Heart right ventricle (tissue), 16 donors: Measurements from ENCODE around the gene DCST2. TPM values are rescaled to one million over a fixed set of nuclear protein-coding genes. Genes with fewer than 3 reads are reported as not detected.

Source experiments
- ATAC-seq, 8 donors: fragments of 200-7000 bp; cut with Tn5 transposase; one replicate each; pipeline ENCODE4 v1.9.1; 2020; ENCODE audit warnings: mild to moderate bottlenecking in 8 of 8, moderate library complexity in 8 of 8, moderate number of reproducible peaks in 1 of 8
- DNase-seq, 2 donors: peaks; one replicate each; pipeline ENCODE4 v3.0.0-alpha.2; 2020
- H3K27ac ChIP-seq, 10 donors: fragments of 200-600 bp; sonication (generic) in 2 of 10; one replicate each; pipeline versions ENCODE4 v1.5.0 to v1.8.0; 2020 to 2022; ENCODE audit warnings: mild to moderate bottlenecking in 3 of 10
- H3K27me3 ChIP-seq, 7 donors: fragments of 200-600 bp; one replicate each; pipeline ENCODE4 v1.8.0; 2021 to 2022; ENCODE audit warnings: mild to moderate bottlenecking in 2 of 7
- H3K36me3 ChIP-seq, 9 donors: fragments of 200-600 bp; sonication (generic) in 1 of 9; one replicate each; pipeline versions ENCODE4 v1.5.0 to v1.8.0; 2020 to 2022; ENCODE audit warnings: mild to moderate bottlenecking in 2 of 9
- H3K4me1 ChIP-seq, 9 donors: fragments of 200-600 bp; sonication (generic) in 1 of 9; one replicate each; pipeline versions ENCODE4 v1.5.0 to v1.8.0; 2020 to 2022; ENCODE audit warnings: mild to moderate bottlenecking in 4 of 9
- H3K4me3 ChIP-seq, 10 donors: fragments of 200-600 bp; sonication (generic) in 2 of 10; one replicate each; pipeline versions ENCODE4 v1.5.0 to v1.8.0; 2020 to 2022; ENCODE audit warnings: mild to moderate bottlenecking in 7 of 10, moderate library complexity in 2 of 10
- H3K9me3 ChIP-seq, 11 donors: fragments of 200-600 bp in 10 of 11; sonication (generic) in 2 of 11; one replicate each; pipeline versions ENCODE4 v1.5.0 to v1.8.0; 2013 to 2022; ENCODE audit warnings: mild to moderate bottlenecking in 2 of 11, control low read depth in 1 of 11, moderate library complexity in 1 of 11
- WGBS, 2 donors: extraction: QIAGEN DNeasy Blood & Tissue Kit; methylation state at CpG; one replicate each; pipeline ENCODE4 v1.1.7; 2013; ENCODE audit warnings: inconsistent platforms in 1 of 2; 5-methylcytosine and 5-hydroxymethylcytosine counted together
- intact Hi-C, 10 donors: fragments of 100-400 bp; cut with DNase I; formaldehyde crosslinking; loops; one replicate each; pipeline versions ENCODE4 v1.11.1 to v1.14.2; 2022
- polyA plus RNA-seq, 2 donors: library from polyadenylated mRNA; stranded (reverse); fragments of 200-250 nt; gene quantifications; one replicate each; pipeline ENCODE4 v1.2.3, GENCODE V29; 2013
- total RNA-seq, 10 donors: library from RNA; stranded (reverse); fragmentation: NEBNext Ultra II Directional in 3 of 10; extraction: Animal tissue kit (Norgen Biotek cat#: 25700) in 3 of 10; gene quantifications; one replicate each; pipeline versions ENCODE4 v1.2.1 to v1.2.4, GENCODE V29; 2021 to 2023
- TF ChIP-seq, protein P1 (sequence below), 9 donors: fragments of 200-600 bp; sonication (generic) in 2 of 9; IDR thresholded peaks; one replicate each; pipeline versions ENCODE4 v1.5.0 to v1.8.0; 2021 to 2022; ENCODE audit warnings: antibody characterized with exemption in 9 of 9, mild to moderate bottlenecking in 5 of 9, moderate library complexity in 1 of 9
- donor health status: Arrhythmogenic right ventricular cardiomyopathy.
- donor health status: ischemic (EF 13 %, LVEDD 7.1; RV severe dilation, severe dysfunction).
- donor health status: healthy with polysubstance abuse.
- donor health status: DM: no; HTN: yes; CAD: no.
- donor health status: DM: no; HTN: no; CAD: no.
- donor health status: ischemic (EF 25% LVEDD 6.9; RV normal size, moderate dysfunction).
- donor health status: ischemic (EF 25% LVEDD 5.7; RV mildly dilated, moderate dysfunction).
- donor health status: healthy.
- donor health status: DM: yes; HTN: yes; CAD: no.
- donor health status: Ischemic cardiomyopathy.
- donor health status: ischemic (EF 35%, LVEDD 5.7; RV mildly dilated, moderate dysfunction).
- donor health status: nonischemic (EF 11% LVEDD 7.7; RV severe dilation, severe dysfunction).
- donor health status: DM: yes; HTN: yes; CAD: no.
- donor health status: PGD.
- donor health status: ischemic (EF 29% LVEDD 5.4; RV normal size, mild dysfunction).
- donor health status: nonischemic (EF 23%, LVEDD 6.1; RV moderate dilation, normal function).

Gene DCST2
- total and polyA plus RNA-seq, 12 donors: 0.15 to 1.8 (median 0.32) TPM; not detected in 1

DNA sequence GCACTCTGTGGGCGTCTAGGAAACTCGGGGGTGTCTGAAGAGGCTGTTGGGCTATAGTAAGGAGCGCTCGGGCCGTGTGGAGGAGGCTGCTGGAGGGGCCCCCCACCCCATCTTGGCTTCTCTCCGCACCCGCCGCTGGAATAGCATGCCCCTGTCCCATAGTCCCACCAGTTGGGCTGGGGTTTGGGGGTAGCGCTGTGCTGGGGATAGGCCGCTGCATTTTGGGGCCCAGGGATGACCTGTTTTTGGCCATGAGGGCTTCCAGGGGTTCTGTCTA, 45.6 kb upstream of the DCST2 start:
- Histone ChIP-seq H3K27me3 (peaks cover 39 to 63% (median 49%) of the 10 kb centered on the region in 7 donors), H3K9me3 (no peaks in the 10 kb centered on the region), H3K36me3 (no peaks in the 10 kb centered on the region), H3K27ac (no peak overlapping the region), H3K4me3 (peak overlapping the region in 9 of 10 donors; percentile 37 to 58 (median 49)), H3K4me1 (peaks cover 25 to 56% (median 45%) of the 10 kb centered on the region in 9 donors)
- intact Hi-C loops: no loop called here
- DNase-seq: no peak
- WGBS, 2 donors: 4 to 5% methylated on average over 10 of the region's 10 CpGs
- peak in 2 of 8 donors; percentile 1 to 4 for ATAC-seq
- TF ChIP-seq, protein P1, sequence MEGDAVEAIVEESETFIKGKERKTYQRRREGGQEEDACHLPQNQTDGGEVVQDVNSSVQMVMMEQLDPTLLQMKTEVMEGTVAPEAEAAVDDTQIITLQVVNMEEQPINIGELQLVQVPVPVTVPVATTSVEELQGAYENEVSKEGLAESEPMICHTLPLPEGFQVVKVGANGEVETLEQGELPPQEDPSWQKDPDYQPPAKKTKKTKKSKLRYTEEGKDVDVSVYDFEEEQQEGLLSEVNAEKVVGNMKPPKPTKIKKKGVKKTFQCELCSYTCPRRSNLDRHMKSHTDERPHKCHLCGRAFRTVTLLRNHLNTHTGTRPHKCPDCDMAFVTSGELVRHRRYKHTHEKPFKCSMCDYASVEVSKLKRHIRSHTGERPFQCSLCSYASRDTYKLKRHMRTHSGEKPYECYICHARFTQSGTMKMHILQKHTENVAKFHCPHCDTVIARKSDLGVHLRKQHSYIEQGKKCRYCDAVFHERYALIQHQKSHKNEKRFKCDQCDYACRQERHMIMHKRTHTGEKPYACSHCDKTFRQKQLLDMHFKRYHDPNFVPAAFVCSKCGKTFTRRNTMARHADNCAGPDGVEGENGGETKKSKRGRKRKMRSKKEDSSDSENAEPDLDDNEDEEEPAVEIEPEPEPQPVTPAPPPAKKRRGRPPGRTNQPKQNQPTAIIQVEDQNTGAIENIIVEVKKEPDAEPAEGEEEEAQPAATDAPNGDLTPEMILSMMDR (IDR thresholded peaks at IDR 0.05): no peak

DNA sequence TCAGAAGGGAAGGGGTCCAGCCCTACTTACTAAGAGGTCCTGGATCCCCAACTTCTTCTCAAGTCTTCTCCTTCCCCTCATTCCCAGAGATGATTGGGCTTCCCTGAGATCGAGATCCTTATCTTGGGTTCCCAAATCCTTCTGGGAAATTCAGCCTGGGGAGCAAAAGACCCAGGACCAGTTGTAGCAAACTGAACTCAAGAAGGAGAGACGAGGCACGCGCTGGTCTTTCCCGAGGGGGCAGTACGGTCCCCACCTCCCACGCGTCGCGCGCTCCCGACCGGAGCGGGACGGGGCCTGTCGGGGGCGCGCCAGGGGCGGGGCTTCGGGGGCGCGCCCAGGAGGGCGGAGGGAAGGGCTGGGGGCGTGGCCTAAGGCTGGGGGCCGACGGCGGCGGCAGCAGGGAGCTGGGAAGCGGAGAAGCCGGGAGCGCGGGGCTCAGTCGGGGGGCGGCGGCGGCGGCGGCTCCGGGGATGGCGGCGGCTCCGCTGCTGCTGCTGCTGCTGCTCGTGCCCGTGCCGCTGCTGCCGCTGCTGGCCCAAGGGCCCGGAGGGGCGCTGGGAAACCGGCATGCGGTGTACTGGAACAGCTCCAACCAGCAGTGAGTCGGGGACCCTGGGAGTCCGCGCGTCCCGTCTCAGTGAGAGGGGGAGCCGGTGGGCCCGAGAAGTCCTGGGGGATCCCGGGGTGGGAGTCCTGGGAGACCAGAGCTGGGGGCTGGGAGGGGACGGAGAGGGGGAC, 45.1 kb upstream of the DCST2 start, which contains the start of gene EFNA3:
TSS of gene EFNA3 (plus strand) at position 369 of the 741 bp plus-strand sequence. CDS start at position 474, 105 bp downstream.
- WGBS, 2 donors: 1% methylated on average over 51 to 59 of the region's 59 CpGs
- Histone ChIP-seq H3K4me1 (peaks cover 25 to 52% (median 43%) of the 10 kb centered on the region in 9 donors), H3K27ac (no peak within 1 kb of the TSS)

DNA sequence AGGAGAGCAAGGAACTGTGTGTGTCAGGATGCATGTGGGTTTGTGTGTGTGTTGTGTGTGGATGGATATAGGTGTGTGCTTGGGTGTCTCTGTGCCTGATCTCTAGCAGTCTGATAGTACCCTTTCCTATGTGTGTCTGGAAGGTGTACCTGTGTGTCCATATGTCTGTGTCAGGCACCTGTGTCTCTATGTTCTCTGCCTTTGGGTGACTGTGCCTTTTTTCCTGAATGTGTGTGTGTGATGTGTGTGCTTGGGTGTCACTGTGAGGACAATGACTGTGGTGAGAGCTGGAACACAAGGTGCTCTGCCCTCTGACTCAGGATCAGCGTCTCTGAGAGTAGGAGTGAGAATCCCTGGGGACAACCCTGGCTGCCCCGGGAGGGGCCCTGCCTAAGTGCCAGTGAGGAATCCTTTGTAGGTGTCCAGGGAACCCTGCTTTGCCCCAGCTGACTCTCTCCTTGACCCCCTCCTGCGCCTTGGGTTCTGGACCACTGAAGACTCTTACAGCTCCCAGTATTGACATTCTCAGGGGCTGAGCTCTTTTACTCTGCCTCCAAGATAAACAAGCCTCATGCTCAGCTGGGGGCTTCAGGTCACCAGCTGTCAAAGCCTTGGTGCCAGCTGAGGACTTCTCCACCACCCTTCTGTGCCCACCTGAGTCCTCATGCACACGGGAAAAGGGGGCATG, 44.3 kb upstream of the DCST2 start:
- intact Hi-C loops: no loop called here
- Histone ChIP-seq H3K36me3 (no peaks in the 10 kb centered on the region), H3K27me3 (peaks cover 29 to 51% (median 37%) of the 10 kb centered on the region in 7 donors), H3K9me3 (no peaks in the 10 kb centered on the region), H3K27ac (no peak overlapping the region), H3K4me1 (peaks cover 25 to 46% (median 41%) of the 10 kb centered on the region in 9 donors), H3K4me3 (peak overlapping the region in 1 of 10 donors; percentile 53)
- no peak for DNase-seq
- WGBS, 2 donors: 61 to 64% methylated on average over 4 of the region's 4 CpGs
- no peak for ATAC-seq
- TF ChIP-seq, protein P1 (IDR thresholded peaks at IDR 0.05): no peak

More for the DNA sequence above, 45.1 kb upstream of the DCST2 start, which contains the start of gene EFNA3:
- TF ChIP-seq, protein P1 (IDR thresholded peaks at IDR 0.05): peak in 1 of 9 donors; percentile 10
- ATAC-seq: peak; percentile 63 to 90 (median 82)
- peak within 1 kb of the TSS in 9 of 10 donors; percentile 37 to 58 (median 49) for H3K4me3 ChIP-seq
- no peaks in the 10 kb centered on the region for H3K9me3 ChIP-seq
- peak; percentile 74 to 83 for DNase-seq
- H3K36me3 ChIP-seq: no peaks in the 10 kb centered on the region
- intact Hi-C loops: no loop called here
- H3K27me3 ChIP-seq: peaks cover 37 to 58% (median 44%) of the 10 kb centered on the region in 7 donors

DNA sequence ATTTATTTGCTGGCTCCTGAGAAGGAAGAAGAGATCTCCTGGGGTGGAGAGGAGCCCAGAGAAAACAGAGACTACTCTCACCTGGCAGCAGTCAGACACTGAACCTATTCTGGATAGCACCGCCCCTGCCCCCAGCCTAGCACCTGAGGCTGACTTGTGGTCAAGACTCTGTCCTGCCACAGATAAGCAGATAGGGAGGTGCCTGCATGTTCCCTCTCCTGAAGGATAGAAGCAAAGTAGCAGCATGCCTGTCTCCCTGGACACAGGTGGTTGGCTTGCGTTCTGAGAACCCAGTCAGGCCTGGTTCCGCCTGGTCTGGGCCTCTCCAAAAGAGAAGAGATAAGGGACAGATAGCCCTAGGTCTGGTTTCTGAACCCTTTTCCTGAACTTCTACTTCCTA, 43.8 kb upstream of the DCST2 start:
- no peaks in the 10 kb centered on the region for H3K36me3 ChIP-seq
- H3K4me1 ChIP-seq: peaks cover 25 to 41% (median 36%) of the 10 kb centered on the region in 9 donors
- peaks cover 24 to 45% (median 31%) of the 10 kb centered on the region in 7 donors for H3K27me3 ChIP-seq
- H3K9me3 ChIP-seq: no peaks in the 10 kb centered on the region
- no peak overlapping the region for H3K27ac ChIP-seq
- DNase-seq (no peak), ATAC-seq (no peak)
- intact Hi-C loops: no loop called here
- WGBS, 2 donors: 85 to 91% methylated on average over 3 of the region's 3 CpGs
- TF ChIP-seq, protein P1 (IDR thresholded peaks at IDR 0.05): no peak
- no peak overlapping the region for H3K4me3 ChIP-seq
